Activated B cell treated with CpG ODN at 0.5 μM for 24 hours (primary cell): Measurements from ENCODE around the gene ALOX12. TPM values are rescaled to one million over a fixed set of nuclear protein-coding genes. Genes with fewer than 3 reads are reported as not detected.
"Not testable (repeated sequence)": the region's sequence is repeated elsewhere in the genome, so short reads cannot be mapped to it uniquely, and the experiment has no call there.

Experiments
- ATAC-seq: fragments of 200-7000 bp; cut with Tn5 transposase; one replicate; pipeline ENCODE4 v1.10.0; 2021; ENCODE audit warnings: low read depth, mild to moderate bottlenecking, moderate library complexity
- CTCF ChIA-PET: fragments of 350-600 bp; sonication (Branson Sonifier 250); formaldehyde crosslinking; loops from one replicate; lab custom pipeline; 2021; ENCODE audit warnings: antibody characterized with exemption; lab: Charles Lee
- POLR2A ChIA-PET: fragments of 350-600 bp; sonication (Branson Sonifier 250); formaldehyde crosslinking; loops from one replicate; lab custom pipeline; 2021; ENCODE audit warnings: antibody characterized with exemption; lab: Charles Lee
- DNase-seq: peaks from one replicate; pipeline ENCODE4 v3.0.0; 2022
- H3K27ac Mint-ChIP-seq: one replicate; pipeline ENCODE4 v1.8.0; 2020; ENCODE audit warnings: mixed read lengths
- H3K27me3 Mint-ChIP-seq: one replicate; pipeline ENCODE4 v1.8.0; 2021; ENCODE audit warnings: mixed read lengths
- H3K36me3 Mint-ChIP-seq: one replicate; pipeline ENCODE4 v1.8.0; 2021; ENCODE audit warnings: low read depth, mixed read lengths
- H3K4me1 Mint-ChIP-seq: one replicate; pipeline ENCODE4 v1.8.0; 2021; ENCODE audit warnings: mixed read lengths
- H3K4me3 Mint-ChIP-seq: one replicate; pipeline ENCODE4 v1.8.0; 2020; ENCODE audit warnings: mild to moderate bottlenecking, mixed read lengths
- H3K9me3 Mint-ChIP-seq: one replicate; pipeline ENCODE4 v1.8.0; 2020; ENCODE audit warnings: mixed read lengths
- CTCF ChIP-seq: fragments of 200-600 bp; IDR thresholded peaks from one replicate; pipeline ENCODE4 v1.8.0; 2022; ENCODE audit warnings: antibody characterized with exemption, mild to moderate bottlenecking
- intact Hi-C: fragments of 100-400 bp; cut with micrococcal nuclease; formaldehyde crosslinking; loops from one replicate; pipeline ENCODE4 v1.15.1; 2024
- total RNA-seq: library from RNA; stranded (reverse); gene quantifications from 2 replicates; pipeline ENCODE4 v1.2.3, GENCODE V29; 2022

ALOX12 gene
- total RNA-seq, 1 donor from 2014 or later: not detected

- H3K4me1 Mint-ChIP-seq: no peaks in the 10 kb centered on the region
- H3K27ac Mint-ChIP-seq: no peak overlapping the region
- no peaks in the 10 kb centered on the region for H3K36me3 Mint-ChIP-seq
- no peaks in the 10 kb centered on the region for H3K27me3 Mint-ChIP-seq
- ChIA-PET CTCF (no interaction called here), POLR2A (no interaction called here)
- intact Hi-C loops: no loop called here
- no peak for TF ChIP-seq CTCF
- ATAC-seq: no peak
- no peak for DNase-seq
- H3K9me3 Mint-ChIP-seq: no peaks in the 10 kb centered on the region
- H3K4me3 Mint-ChIP-seq: no peak overlapping the region
These were observed 42.2 kb upstream of the ALOX12 start for GRCh38 chr17:6953689-6954088.

GRCh38 chr17:6959700-6960099, 36.1 kb upstream of the ALOX12 start:
- Mint-ChIP-seq H3K4me3 (no peak overlapping the region), H3K4me1 (no peaks in the 10 kb centered on the region), H3K36me3 (no peaks in the 10 kb centered on the region), H3K9me3 (no peaks in the 10 kb centered on the region), H3K27ac (no peak overlapping the region), H3K27me3 (peaks cover 8% of the 10 kb centered on the region)
- POLR2A ChIA-PET: no interaction called here
- intact Hi-C loops: no loop called here
- no peak for DNase-seq
- CTCF ChIA-PET: no interaction called here
- no peak for TF ChIP-seq CTCF
- ATAC-seq: no peak

GRCh38 chr17:6969323-6969726, 26.5 kb upstream of the ALOX12 start:
- Mint-ChIP-seq H3K4me3 (no peak overlapping the region), H3K27me3 (peaks cover 2% of the 10 kb centered on the region), H3K27ac (no peak overlapping the region), H3K9me3 (no peaks in the 10 kb centered on the region), H3K36me3 (no peaks in the 10 kb centered on the region), H3K4me1 (no peaks in the 10 kb centered on the region)
- DNase-seq (no peak), ATAC-seq (no peak)
- intact Hi-C loops: no loop called here
- no peak for TF ChIP-seq CTCF
- ChIA-PET CTCF (no interaction called here), POLR2A (interaction anchor here (0.6 kb wide), 1 partner anchor 181 kb away, joined by 7 read pairs; no protein-coding TSS in a partner anchor)

DNA sequence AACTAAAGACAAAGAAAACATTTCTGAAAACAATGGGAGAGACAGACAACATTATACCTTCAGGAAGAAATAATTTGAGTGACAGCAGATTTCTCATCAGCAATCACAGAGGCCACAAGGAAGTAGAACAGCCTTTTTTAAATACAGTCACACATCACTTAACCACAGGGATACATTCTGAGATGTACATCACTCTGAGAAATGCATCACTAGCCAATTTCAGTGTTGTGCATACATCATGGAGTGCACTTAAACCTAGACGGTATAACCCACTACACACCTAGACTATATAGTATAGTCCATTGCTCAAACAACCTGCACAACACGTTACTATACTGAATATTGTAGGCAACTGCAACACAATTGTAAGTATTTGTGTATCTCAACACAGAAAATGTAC, 24.9 kb upstream of the ALOX12 start:
- CTCF ChIA-PET: no interaction called here

DNA sequence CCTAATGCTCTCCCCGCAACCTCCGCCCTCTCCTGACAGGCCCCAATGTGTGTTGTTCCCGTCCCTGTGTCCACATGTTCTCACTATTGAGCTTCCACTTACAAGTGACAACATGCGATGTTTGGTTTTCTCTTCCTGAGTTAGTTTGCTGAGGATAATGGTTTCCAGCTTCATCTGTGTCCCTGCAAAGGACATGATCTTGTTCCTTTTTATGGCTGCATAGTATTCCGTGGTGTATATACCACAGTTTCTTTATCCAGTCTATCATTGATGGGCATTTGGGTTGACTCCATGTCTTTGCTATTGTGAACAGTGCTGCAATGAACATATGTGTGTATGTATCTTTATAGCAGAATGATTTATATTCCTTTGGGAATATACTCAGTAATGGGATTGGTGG, 16.4 kb upstream of the ALOX12 start:
- CTCF ChIA-PET, POLR2A ChIA-PET, H3K4me3 Mint-ChIP-seq, intact Hi-C loops, ATAC-seq, H3K27ac Mint-ChIP-seq, H3K4me1 Mint-ChIP-seq, H3K36me3 Mint-ChIP-seq, DNase-seq, H3K9me3 Mint-ChIP-seq, H3K27me3 Mint-ChIP-seq: not testable (repeated sequence)

More for the DNA sequence above, 24.9 kb upstream of the ALOX12 start:
- intact Hi-C loops: no loop called here
- POLR2A ChIA-PET: interaction anchor here (0.7 kb wide), 1 partner anchor 1075 kb away, joined by 12 read pairs; no protein-coding TSS in a partner anchor
- Mint-ChIP-seq H3K4me1 (no peaks in the 10 kb centered on the region), H3K9me3 (no peaks in the 10 kb centered on the region), H3K36me3 (no peaks in the 10 kb centered on the region), H3K4me3 (no peak overlapping the region), H3K27ac (no peak overlapping the region), H3K27me3 (peaks cover 2% of the 10 kb centered on the region)
- no peak for TF ChIP-seq CTCF
- ATAC-seq (no peak), DNase-seq (no peak)

DNA sequence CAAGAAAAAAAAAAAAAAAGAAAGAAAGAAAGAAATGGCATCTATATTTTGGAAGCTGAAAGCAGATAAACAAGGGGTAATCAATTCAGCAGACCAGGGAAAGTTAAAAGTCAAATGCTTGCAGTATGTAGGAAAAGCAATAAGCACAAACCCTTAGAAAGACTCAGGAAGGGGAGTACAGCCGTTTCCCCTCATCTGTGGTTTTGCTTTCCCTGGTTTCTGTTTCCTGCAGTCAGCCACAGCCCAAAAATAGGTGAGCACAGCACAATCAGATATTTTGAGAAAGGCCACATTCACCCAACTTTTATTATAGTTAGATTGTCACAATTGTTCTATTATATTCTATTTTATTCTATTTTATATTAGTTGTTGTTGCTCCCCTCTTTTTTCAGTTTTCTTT, 14.4 kb upstream of the ALOX12 start:
- Mint-ChIP-seq H3K4me1 (peaks cover 4% of the 10 kb centered on the region), H3K36me3 (no peaks in the 10 kb centered on the region), H3K27me3 (no peaks in the 10 kb centered on the region), H3K27ac (no peak overlapping the region), H3K4me3 (no peak overlapping the region), H3K9me3 (peaks cover 3% of the 10 kb centered on the region)
- ATAC-seq (no peak), DNase-seq (no peak)
- intact Hi-C loops: no loop called here
- CTCF ChIA-PET: no interaction called here
- POLR2A ChIA-PET: no interaction called here
- TF ChIP-seq CTCF: no peak
